Measurements from ENCODE around the gene SOS1.
"Not testable (repeated sequence)": the region's sequence is repeated elsewhere in the genome, so short reads cannot be mapped to it uniquely, and the experiment has no call there.

SOS1 gene

DNA sequence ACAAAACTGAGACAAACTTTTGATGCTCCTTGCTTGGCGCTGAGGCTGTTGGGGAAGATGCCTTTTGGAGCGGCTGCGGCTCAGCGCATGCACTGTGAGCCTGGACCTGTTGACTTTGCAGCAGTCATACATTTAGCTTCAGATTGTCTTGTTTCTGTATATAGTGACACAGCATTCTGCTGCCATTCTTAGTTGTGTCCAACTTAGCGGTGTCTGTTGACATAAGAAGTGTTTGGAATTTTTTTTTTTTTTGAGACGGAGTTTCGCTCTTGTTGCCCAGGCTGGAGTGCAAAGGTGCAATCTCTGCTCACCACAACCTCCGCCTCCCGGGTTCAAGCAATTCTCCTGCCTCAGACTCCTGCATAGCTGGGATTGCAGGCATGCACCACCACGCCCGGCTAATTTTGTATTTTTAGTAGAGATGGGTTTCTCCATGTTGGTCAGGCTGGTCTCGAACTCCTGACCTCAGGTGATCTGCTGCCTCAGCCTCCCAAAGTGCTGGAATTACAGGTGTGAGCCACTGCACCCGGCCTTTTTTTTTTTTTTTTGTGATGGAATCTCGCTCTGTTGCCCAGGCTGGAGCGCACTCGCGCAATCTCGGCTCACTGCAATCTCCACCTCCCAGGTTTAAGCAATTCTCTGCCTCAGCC lies 17.5 kb upstream of the SOS1 start:
- not testable (repeated sequence) for DNase-seq

DNA sequence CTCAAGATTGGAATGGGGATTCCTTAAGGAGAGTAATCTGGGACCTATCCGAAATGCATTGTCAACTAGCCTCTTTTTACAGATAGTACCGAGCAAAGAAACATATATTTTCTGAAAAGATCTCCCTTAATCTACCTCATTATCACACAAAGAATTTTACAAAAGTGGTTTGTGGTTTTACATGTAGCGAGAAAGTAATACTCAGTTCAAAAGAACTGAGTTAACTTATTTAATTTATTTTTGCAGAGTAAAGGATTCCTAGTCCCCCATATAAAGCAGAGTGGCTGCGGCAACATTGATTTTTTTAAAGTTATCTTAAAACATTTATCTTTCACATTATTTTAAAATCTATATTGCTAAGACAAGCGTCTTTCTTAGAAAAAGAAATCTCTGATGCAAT lies 15.9 kb upstream of the SOS1 start:
- no peak for DNase-seq

DNA sequence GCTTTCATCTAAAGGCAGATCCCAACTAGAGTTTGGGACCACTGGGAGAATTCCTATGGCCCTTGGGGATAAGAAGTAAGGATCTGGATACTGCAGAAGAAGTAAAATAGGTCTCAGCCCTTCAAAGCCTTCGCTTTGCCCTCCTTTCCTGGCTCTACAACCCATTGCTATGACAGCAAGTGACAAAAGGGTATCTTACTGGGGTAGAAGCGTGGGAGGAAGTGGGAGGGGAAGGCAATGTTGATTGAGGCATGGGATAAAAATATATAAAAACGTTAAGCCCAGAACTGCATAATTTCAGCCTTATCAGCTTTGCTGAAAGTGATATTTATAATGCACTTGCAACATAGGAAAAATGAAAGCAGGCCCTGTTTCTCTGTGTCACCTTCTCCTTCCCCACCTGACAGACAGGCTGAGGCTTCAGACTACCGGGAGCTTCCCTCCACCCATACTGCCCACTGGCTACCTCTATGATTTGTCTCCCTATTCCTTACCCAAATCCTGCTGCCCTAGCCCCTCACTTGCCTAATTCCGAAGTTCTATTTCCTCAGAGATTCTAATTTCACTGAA lies 14.9 kb upstream of the SOS1 start:
- DNase-seq = no peak

GRCh38 chr2:39133215-39133851 lies 12.5 kb upstream of the SOS1 start:
- no peak for DNase-seq

- DNase-seq = no peak
These were observed 8.1 kb upstream of the SOS1 start for GRCh38 chr2:39128919-39129391.

DNA sequence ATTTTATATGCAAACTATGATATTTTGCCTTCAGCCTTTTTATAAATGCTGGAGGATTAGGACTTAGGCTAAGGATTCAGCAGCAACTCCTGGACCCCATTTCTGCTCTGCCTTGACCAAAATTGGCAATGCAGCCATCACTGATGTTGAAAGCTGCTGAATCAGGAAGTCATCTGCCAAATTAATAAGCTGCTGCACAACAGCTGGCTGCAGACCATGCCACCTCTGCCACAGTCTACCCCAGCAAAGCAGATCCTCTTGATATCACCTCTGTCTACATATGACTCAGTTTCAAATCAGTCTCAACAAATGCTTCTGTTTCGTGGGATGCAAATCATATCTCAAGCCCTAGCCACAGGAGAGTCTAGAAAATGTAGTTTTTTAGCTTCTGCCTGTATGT lies 7.1 kb upstream of the SOS1 start:
- no peak for DNase-seq

- DNase-seq = no peak
These were observed 3.9 kb upstream of the SOS1 start for GRCh38 chr2:39124746-39125057.

DNA sequence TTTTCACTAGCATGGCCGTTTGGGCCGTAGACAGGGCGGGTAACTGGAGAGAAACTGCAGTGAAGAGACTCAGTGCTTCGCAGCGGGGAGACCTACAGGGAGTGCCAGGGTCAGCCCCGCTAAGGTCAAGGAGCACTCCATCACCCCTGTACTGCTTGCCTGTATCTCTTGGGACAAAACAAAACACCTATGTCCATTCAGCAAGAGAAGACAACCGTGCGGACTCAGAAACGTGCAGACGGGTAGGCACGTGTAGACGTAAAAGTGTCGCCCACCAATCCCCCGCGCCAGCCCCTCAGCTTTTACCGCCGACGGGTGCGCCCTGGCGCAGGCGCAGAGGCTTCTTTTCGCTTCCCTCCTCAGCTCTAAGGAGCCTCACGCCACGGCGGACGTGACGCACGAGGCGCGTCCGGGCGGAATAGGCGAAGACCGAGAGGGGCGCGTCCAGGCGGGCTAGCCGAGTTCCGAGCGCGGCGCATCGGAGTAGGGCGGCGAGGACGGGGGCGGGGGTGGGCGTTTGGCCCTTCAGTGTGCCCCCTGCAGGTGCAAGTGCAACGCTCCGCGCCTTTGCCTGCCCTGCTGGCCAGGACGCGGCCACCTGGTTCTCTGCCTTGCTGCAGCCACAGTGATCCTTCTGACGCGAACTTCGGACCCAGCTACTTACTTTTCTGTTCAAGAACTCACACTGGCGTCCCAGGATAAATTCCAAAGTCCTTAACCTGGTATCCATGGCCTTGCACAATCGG lies 3.3 kb upstream of the SOS1 start:
- peak; percentile 98 for DNase-seq

GRCh38 chr2:39123436-39123999 lies 2.7 kb upstream of the SOS1 start:
- no peak for DNase-seq

DNA sequence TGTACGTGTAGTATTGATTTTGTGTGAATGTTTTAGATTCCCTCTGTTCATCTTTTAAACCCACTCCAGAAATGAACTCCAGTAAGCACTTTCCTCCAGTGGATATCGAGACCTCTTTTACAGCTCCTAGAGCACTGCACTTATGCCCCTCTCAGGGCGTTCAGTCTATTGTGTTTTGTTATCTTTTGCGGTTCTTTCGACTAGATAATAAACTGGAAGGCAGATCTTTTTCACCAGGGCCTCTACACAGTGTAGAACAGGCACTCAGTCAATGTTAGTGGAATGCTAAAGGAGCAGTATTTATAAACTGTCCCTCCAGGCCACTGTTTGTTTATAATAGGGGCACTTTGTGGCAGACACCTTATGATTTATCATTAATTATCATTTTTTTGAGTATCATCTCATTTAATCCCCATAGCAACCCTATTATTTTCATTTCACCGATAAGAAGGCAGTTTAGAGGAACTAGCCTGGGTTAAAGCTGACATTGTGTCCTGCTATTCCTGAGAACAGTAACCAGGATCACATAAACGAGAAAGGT lies 742 bp upstream of the SOS1 start:
- DNase-seq = peak in 1 of 2 experiments; percentile 53

DNA sequence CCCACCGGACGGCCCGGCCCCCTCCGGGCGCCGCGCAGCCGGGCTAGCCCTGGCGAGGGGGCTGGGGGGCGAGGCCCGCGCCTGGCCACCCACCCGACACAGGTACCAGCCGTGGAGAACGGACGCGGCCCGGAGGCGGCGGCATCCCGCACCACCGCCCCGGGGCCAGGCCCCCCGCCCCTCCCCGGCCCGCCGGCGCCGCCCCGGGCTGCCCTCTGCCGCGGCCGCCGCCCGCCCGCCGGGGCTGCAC lies 405 bp downstream of the SOS1 start:
- DNase-seq = no peak

DNA sequence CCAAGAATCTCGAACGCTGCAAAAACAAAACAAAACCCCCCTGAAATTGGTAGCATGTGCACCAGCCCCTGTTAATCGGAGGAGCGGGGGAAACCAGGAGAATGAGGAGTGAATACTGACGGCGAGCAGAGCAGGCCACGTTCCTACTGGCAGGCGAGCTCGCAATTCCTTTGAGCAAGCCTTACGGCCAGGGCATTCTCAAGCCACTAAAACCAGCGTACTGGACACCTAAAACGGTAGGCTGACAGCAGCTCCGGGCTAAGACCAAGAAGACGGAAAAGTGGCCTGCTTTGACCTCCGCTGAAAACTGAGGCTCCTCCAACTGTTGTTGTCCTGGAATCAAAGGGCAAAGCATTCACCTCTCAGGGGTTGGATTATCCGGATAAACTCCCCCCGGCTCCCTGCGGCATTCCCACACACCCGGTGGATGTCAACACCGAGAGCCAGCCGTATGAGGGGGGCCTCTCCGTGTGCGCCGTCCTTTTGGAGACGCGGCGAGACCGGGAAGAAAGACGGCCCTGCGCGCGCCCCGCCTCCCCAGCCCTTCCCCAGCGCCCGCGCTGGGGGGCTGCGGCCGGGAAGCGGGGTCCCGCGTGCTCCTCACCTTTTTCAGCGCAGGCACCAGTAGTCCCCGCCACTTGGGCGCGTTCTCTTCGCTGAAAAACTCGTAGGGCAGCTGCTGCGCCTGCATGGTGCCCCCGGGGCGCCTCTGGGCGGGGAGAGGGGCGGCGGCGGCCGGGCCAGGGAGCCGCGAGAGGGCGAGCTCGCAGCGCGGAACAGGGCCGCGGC lies 925 bp downstream of the SOS1 start:
- peak in 1 of 2 experiments; percentile 53 for DNase-seq

DNA sequence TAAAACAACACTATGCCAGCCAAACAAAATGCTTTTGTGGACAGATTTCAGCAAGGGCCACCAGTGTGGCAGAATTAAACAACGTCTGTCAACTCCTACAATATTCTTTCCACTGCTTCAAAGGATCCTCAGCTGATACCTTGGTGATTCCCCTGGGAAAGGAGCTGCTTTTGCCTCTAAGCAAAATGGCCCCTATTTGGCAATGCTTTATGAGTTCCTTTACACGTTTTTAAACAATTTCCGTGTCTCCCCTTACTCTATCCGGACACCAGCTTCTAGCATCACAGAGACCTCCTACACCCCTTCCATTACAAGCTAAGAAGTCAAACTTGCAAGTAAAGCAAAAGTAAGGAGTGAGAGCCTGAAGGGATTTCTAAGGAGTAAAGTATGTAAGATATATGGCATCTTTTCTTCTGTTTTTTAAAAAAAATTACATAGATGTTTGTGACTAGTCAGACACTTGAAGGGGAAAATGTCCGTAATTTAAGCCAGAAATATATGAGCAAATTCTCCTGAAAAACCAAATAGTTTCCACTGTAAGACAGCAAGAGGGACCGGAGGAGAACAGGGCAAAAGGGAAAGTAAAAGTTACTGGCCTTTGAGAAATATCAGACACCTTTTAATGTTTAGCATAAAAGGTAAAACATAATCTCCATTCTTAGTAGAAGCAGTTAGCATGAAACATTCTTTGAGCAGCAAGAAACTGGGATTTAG lies 1.9 kb downstream of the SOS1 start:
- no peak for DNase-seq

DNA sequence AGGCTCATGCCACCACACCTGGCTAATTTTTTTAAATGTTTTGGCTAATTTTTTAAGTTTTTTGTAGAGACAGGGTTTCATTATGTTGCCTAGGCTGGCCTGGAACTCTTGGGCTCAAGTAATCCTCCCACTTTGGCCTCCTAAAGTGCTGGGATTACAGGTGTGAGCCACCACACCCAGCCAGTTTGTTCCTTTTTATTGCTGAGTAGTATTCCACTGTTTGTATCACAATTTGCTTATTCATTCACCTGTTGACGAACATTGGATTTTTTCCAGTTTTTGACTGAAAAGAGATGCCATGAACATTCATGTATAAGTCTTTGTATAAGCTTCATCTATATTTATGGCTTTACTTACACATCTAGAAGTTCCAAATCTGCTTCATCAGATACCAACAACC lies 5.3 kb downstream of the SOS1 start:
- DNase-seq = no peak

GRCh38 chr2:39114771-39115170 lies 6.1 kb downstream of the SOS1 start:
- DNase-seq = no peak

DNA sequence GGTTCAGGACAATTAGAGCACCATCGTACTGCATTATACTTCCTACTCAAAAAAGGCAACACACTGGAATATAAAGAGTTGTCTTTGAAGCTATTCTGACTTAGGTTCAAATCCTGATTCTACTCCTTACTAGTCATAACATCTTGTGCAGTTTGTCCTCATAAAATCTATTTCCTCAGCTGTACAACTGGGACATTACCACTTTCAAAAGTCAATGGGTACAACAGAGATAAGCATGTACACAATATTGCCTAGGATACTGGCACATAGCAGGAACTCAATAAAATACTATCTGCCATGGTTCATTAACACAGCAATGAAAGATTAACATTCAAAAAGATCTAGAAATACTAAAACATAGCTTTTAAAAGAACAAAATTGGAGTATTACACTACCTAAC lies 11.3 kb downstream of the SOS1 start:
- no peak for DNase-seq

DNA sequence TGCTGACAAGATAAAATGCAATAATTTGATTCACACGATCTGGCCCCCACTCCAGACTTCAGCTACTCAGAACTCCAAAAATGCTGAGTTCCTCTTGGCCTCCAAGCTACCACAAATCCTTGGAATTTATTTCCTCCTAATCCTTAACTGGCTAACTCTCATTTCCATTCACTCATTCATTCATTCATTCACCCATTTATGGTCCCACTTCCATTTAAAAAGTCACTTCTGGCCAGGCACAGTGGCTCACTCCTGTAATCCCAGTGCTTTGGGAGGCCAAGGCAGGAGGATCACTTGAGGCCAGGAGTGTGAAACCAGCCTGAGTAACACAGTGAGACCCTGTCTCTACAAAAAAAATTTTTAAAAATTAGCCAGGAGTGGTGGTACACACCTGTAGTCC lies 12.5 kb downstream of the SOS1 start:
- no peak for DNase-seq

DNA sequence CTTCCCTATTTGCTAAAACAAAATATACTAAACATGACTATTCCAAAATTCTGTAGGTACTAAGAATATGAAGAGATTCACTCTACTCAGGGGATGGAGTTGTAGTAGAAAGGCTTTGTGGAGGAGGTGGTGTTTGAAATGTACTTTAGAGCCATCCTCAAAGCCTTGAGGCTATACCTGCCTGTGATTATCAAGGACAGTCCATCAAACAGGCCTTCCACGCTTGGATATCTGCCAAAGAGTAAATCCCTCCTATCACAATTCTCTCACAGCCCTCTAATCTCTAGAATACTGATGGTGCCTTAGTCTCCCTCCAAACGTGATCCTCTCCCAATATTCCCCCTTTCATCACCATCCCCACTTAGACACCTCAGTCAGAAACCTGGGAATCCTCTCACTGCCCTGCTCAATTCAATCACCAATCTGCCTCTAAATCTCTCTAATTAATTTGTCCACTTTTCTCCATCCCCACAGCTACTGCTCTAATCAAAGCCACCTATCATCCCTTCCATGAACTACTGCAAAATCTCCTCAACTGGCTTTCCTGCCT lies 13.1 kb downstream of the SOS1 start:
- DNase-seq = no peak

- no peak for DNase-seq
These were observed 13.7 kb downstream of the SOS1 start for GRCh38 chr2:39107156-39107555.

GRCh38 chr2:39099870-39100728 lies 20.8 kb downstream of the SOS1 start:
- DNase-seq = no peak

All from NCI-H1930 (cell line).